BLaER1 (cell line): ENCODE measurements around the gene PTPRCAP.
A peak's percentile ranks its signal among the peaks of the same experiment; 100 is the strongest.
"Not testable (repeated sequence)": the region's sequence is repeated elsewhere in the genome, so short reads cannot be mapped to it uniquely, and the experiment has no call there.

ENCODE experiments used
- H3K27ac ChIP-seq: shearing (Covaris generic); formaldehyde crosslinking; 2 replicates; pipeline ENCODE4 v1.8.1; 2022
- H3K27me3 ChIP-seq: shearing (Covaris generic); formaldehyde crosslinking; 2 replicates; pipeline ENCODE4 v1.8.1; 2022
- H3K36me3 ChIP-seq: shearing (Covaris generic); formaldehyde crosslinking; 2 replicates; pipeline ENCODE4 v1.8.1; 2022
- H3K4me1 ChIP-seq: shearing (Covaris generic); formaldehyde crosslinking; 2 replicates; pipeline ENCODE4 v1.8.1; 2022
- H3K4me2 ChIP-seq: shearing (Covaris generic); formaldehyde crosslinking; 2 replicates; pipeline ENCODE4 v1.8.1; 2022
- H3K4me3 ChIP-seq: shearing (Covaris generic); formaldehyde crosslinking; 2 replicates; pipeline ENCODE4 v1.8.1; 2022
- H3K9ac ChIP-seq: shearing (Covaris generic); formaldehyde crosslinking; 2 replicates; pipeline ENCODE4 v1.8.1; 2022
- H3K9me3 ChIP-seq: shearing (Covaris generic); formaldehyde crosslinking; 2 replicates; pipeline ENCODE4 v1.8.1; 2022
- H4K20me1 ChIP-seq: shearing (Covaris generic); formaldehyde crosslinking; 2 replicates; pipeline ENCODE4 v1.8.1; 2022
- Cebpa-rat ChIP-seq: shearing (Covaris generic); IDR thresholded peaks from 2 replicates; pipeline ENCODE4 v1.8.1; 2022

Gene PTPRCAP

GRCh38 chr11:67434395-67434881 lies 3.0 kb downstream of the PTPRCAP start:
- H3K36me3 ChIP-seq: peaks cover 68% of the 10 kb centered on the region
- H3K4me1 ChIP-seq: peaks cover 82% of the 10 kb centered on the region

GRCh38 chr11:67433536-67434394 lies 3.7 kb downstream of the PTPRCAP start:
- peak overlapping the region; percentile 94 for H3K9ac ChIP-seq
- no peaks in the 10 kb centered on the region for H3K27me3 ChIP-seq
- no peak for TF ChIP-seq Cebpa-rat
- peak overlapping the region; percentile 97 for H3K4me2 ChIP-seq
- H3K27ac ChIP-seq: peak overlapping the region; percentile 99
- peaks cover 70% of the 10 kb centered on the region for H3K36me3 ChIP-seq
- H3K4me3 ChIP-seq: no peak overlapping the region
- peaks cover 79% of the 10 kb centered on the region for H4K20me1 ChIP-seq
- H3K4me1 ChIP-seq: peaks cover 81% of the 10 kb centered on the region
- no peaks in the 10 kb centered on the region for H3K9me3 ChIP-seq

More at GRCh38 chr11:67434395-67434881, 3.0 kb downstream of the PTPRCAP start:
- Histone ChIP-seq H3K9me3 (no peaks in the 10 kb centered on the region), H3K27ac (peak overlapping the region; percentile 99), H3K4me3 (no peak overlapping the region), H3K9ac (peak overlapping the region; percentile 94), H3K27me3 (no peaks in the 10 kb centered on the region), H3K4me2 (peak overlapping the region; percentile 97), H4K20me1 (peaks cover 73% of the 10 kb centered on the region)
- TF ChIP-seq Cebpa-rat: no peak

GRCh38 chr11:67432655-67433349 lies 4.7 kb downstream of the PTPRCAP start:
- Histone ChIP-seq H3K9me3 (no peaks in the 10 kb centered on the region), H3K27me3 (no peaks in the 10 kb centered on the region), H3K27ac (peak overlapping the region; percentile 99), H4K20me1 (peaks cover 79% of the 10 kb centered on the region), H3K9ac (peak overlapping the region; percentile 94), H3K36me3 (peaks cover 70% of the 10 kb centered on the region), H3K4me2 (peak overlapping the region; percentile 97), H3K4me1 (peaks cover 73% of the 10 kb centered on the region), H3K4me3 (no peak overlapping the region)
- TF ChIP-seq Cebpa-rat: no peak

GRCh38 chr11:67431346-67432249 lies 5.9 kb downstream of the PTPRCAP start:
- Histone ChIP-seq H4K20me1 (peaks cover 77% of the 10 kb centered on the region), H3K4me3 (no peak overlapping the region), H3K9ac (peak overlapping the region; percentile 55; the same call in 1 of the 2 replicates), H3K4me1 (peaks cover 73% of the 10 kb centered on the region), H3K27ac (no peak overlapping the region), H3K4me2 (no peak overlapping the region), H3K27me3 (no peaks in the 10 kb centered on the region), H3K36me3 (peaks cover 70% of the 10 kb centered on the region), H3K9me3 (no peaks in the 10 kb centered on the region)
- no peak for TF ChIP-seq Cebpa-rat

- H3K4me1 ChIP-seq: peaks cover 61% of the 10 kb centered on the region
- TF ChIP-seq Cebpa-rat: no peak
- H3K27me3 ChIP-seq: no peaks in the 10 kb centered on the region
- peak overlapping the region; percentile 87 for H3K4me2 ChIP-seq
- H3K27ac ChIP-seq: no peak overlapping the region
- peaks cover 58% of the 10 kb centered on the region for H4K20me1 ChIP-seq
- H3K9ac ChIP-seq: no peak overlapping the region
- peak overlapping the region; percentile 92; the same call in 1 of the 2 replicates for H3K4me3 ChIP-seq
- H3K9me3 ChIP-seq: no peaks in the 10 kb centered on the region
- peaks cover 55% of the 10 kb centered on the region for H3K36me3 ChIP-seq
These were observed 7.8 kb downstream of the PTPRCAP start for GRCh38 chr11:67429722-67430121.

- peak overlapping the region; percentile 92 for H3K4me3 ChIP-seq
- no peaks in the 10 kb centered on the region for H3K9me3 ChIP-seq
- H3K4me2 ChIP-seq: peak overlapping the region; percentile 87
- no peaks in the 10 kb centered on the region for H3K27me3 ChIP-seq
- H3K4me1 ChIP-seq: peaks cover 60% of the 10 kb centered on the region
- H4K20me1 ChIP-seq: peaks cover 52% of the 10 kb centered on the region
- peak overlapping the region; percentile 94 for H3K9ac ChIP-seq
- TF ChIP-seq Cebpa-rat: no peak
- peaks cover 49% of the 10 kb centered on the region for H3K36me3 ChIP-seq
- H3K27ac ChIP-seq: peak overlapping the region; percentile 87
These were observed 8.3 kb downstream of the PTPRCAP start for GRCh38 chr11:67429038-67429668.

- Histone ChIP-seq H3K4me2 (peak within 1 kb of the TSS; percentile 87), H3K27me3 (no peaks in the 10 kb centered on the region), H3K36me3 (peaks cover 41% of the 10 kb centered on the region), H3K9me3 (no peaks in the 10 kb centered on the region), H3K4me1 (peaks cover 53% of the 10 kb centered on the region), H3K9ac (peak within 1 kb of the TSS; percentile 94), H3K4me3 (peak within 1 kb of the TSS; percentile 92), H3K27ac (peak within 1 kb of the TSS; percentile 87), H4K20me1 (peaks cover 44% of the 10 kb centered on the region)
- TF ChIP-seq Cebpa-rat: peak; percentile 73
These were observed 9.2 kb downstream of the PTPRCAP start, which contains the start of gene RPS6KB2 for GRCh38 chr11:67428052-67429001. TSS of gene RPS6KB2 (plus strand) at chr11:67428494. CDS start at chr11:67428546, 52 bp downstream.

GRCh38 chr11:67427364-67427859 lies 10.1 kb downstream of the PTPRCAP start:
- not testable (repeated sequence) for H3K9me3 ChIP-seq, H3K27me3 ChIP-seq
- Histone ChIP-seq H3K36me3 (peaks cover 32% of the 10 kb centered on the region), H4K20me1 (peaks cover 35% of the 10 kb centered on the region), H3K27ac (peak overlapping the region; percentile 87), H3K4me1 (peaks cover 51% of the 10 kb centered on the region), H3K4me3 (peak overlapping the region; percentile 92), H3K4me2 (peak overlapping the region; percentile 87), H3K9ac (peak overlapping the region; percentile 94)
